Activated CD8-positive, alpha-beta memory T cell treated with anti-CD3 and anti-CD28 coated beads, Interleukin-2, amount 50 U/mL, for 1 hour (primary cell): ENCODE measurements around the gene ANKMY1.
A peak's percentile ranks its signal among the peaks of the same experiment; 100 is the strongest.
"Not testable (repeated sequence)": the region's sequence is repeated elsewhere in the genome, so short reads cannot be mapped to it uniquely, and the experiment has no call there.

Experiments used
- DNase-seq: peaks from one replicate; pipeline ENCODE4 v3.0.0-alpha.2; 2020; ENCODE audit errors: extremely low read depth

ANKMY1 gene

DNA sequence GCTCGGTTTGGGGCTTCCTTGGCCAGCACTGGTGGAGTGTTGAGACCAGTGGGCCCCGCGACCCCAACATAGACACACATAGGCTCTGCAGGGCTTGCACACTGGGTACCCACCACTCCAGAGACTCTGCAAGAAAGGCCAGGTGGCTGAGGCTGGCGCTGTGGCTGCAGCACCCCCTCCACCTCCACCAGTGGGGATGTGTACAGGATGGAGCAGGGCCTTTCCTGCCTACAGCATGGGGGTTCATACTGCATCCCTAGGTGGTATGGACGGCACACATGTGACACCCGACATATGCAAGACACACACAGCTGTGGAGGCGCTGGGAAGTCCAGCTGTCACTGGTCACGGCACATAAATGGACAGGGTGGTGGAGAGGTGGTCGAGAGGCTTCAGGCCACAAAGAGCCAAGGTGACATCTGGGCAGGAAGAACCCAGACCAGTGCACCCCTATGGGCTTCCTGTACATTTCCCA, 11.8 kb upstream of the ANKMY1 start:
- DNase-seq = no peak

DNA sequence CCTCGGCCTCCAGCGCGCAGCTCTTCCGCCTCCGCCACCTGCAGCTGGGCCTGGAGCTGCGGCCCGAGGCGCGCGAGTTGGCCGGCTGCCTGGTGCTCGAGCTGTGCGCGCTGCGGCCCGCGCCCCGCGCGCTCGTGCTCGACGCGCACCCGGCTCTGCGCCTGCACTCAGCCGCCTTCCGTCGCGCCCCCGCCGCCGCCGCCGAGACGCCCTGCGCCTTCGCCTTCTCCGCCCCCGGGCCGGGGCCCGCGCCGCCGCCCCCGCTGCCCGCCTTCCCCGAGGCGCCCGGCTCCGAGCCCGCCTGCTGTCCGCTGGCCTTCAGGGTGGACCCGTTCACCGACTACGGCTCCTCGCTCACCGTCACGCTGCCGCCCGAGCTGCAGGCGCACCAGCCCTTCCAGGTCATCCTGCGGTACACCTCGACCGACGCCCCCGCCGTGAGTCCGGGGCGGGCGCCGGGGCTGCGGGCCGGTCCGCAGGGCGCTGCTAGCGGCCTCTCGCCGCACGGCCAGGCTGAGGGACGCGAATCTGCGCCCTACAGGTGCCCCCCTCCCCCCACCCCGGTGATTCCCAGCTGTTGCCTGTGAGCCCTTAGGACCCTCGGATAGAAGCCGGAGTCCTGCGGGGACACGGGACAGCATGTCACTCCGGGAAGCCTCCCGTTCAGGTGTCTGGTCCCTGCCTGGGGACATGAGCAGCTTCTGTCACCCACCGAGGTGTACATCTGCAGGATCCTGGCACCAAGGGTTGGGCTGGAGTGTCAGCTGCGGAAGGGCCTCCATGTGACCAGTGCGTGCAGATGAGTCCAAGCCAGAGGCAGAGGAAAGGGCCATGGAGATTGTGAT, 11.1 kb upstream of the ANKMY1 start:
- no peak for DNase-seq

DNA sequence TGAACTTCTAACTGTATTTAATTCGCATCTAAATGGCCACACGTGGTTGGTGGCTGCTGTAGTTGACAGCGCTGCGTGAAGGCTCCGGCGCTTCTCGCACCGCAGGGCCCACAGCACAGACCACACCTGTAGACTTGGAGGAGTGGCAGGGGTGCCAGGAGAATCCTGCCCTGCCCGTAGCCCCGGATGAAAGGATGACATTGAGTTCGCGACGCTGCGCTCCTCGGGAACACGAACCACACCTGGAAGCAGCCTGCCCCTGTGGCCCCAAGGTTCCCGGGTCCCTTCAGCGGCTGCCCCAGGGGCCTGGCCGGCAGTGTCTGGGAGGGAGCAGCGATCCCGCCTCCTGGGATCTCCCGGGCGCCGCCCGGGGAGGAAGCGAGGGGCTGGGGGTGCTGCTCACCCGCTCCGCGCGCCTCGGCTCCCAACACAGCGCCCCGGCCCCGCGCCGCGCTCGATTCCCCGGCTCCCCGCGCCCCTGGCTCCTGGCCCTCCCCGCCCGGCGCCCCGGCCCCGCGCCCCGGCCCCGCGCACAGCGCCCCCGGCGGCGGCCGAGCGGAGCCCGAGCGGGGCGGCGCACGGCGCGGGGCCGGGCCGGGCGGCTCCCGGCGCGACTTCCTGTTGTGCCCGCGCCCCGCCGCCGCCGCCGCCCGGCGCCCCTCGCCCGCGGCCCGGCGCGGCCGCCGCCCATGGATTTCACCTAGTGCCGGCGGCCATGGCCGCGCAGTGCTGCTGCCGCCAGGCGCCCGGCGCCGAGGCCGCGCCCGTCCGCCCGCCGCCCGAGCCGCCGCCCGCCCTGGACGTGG, 10.3 kb upstream of the ANKMY1 start, which contains the start of gene RNPEPL1:
RNPEPL1 (plus strand) TSS at position 613 of the 806 bp plus-strand sequence; CDS start at position 716, 103 bp downstream.
- no peak for DNase-seq

DNA sequence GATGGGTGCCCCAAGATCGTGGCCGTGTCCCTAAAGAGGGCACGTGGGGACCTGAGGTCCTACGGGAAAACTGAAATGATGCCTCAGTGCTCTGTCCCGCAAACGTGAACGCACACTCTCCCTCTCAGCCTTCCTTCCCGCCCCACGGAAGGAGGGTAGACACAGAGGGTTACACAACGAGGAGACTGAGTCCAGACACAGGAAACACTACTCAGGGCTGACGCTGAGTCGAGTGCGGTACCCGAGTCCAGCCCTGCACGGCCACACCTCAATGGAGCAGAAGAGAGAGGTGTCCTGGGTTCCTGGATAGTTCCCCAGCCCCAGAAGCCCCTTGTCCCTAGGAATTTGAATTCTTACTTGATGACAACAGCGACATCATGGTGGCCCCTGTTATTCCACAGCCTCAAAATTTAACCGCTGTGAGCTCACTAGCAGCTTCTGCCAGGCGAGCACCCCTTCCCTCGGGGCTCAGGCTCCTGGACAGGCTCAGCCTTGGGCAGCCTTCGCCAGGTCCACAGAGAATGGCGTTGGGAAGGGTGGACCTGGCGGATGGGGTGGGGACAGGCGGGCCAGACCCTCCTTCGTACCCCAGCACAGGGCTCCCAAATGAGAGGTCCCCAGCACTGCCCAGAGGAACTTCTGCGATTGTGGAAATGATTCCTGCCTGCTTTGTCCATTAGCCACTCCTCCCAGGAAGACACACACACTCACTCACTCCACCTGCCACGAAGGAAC, 9.5 kb upstream of the ANKMY1 start:
- DNase-seq = no peak

DNA sequence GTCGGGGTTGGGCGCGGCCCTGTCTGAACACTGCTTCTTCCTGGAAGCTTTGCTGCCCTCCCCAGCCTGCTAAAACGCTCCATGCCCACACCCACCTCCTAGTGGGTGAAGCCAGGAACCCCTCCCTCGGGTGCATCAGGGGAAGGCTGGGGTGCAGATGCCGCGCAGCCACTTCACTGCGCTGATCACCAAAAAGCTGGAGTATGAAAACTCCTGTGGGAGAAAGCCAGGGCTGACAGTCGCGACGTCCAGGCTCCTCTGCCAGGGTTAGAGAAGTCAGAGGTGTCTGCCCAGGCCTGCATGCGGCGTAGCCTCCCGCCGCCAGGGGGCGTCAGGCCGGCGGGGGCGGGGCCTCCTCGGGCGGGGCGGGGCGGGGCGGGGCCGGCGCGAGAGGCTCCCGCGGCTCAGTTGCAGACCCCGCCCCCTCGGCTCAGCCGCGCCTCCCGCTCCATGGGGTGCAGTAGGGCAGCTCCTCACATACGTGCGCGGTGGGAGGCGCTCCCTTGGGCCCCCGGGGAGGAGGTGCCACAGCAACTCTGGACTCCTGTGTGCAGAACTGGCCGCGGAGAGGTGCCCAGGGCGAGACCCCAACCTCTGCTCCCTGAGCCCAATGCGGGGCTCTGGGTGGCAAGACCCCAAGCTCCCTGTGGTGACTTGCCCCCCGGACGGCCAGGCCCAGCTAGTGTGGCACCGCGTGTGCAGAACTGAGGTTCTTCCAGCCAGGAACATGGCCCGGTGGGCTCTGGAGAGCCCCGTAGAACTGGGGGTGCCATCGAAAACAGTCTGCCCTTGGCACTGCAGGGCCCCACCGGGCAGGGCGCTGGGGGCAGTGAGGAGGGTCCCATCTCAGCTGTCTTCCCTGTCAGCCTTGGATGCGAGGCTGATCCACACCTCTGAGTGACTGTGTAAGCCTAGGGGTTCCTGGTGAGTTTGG, 8.7 kb upstream of the ANKMY1 start:
- peak; percentile 87 for DNase-seq

DNA sequence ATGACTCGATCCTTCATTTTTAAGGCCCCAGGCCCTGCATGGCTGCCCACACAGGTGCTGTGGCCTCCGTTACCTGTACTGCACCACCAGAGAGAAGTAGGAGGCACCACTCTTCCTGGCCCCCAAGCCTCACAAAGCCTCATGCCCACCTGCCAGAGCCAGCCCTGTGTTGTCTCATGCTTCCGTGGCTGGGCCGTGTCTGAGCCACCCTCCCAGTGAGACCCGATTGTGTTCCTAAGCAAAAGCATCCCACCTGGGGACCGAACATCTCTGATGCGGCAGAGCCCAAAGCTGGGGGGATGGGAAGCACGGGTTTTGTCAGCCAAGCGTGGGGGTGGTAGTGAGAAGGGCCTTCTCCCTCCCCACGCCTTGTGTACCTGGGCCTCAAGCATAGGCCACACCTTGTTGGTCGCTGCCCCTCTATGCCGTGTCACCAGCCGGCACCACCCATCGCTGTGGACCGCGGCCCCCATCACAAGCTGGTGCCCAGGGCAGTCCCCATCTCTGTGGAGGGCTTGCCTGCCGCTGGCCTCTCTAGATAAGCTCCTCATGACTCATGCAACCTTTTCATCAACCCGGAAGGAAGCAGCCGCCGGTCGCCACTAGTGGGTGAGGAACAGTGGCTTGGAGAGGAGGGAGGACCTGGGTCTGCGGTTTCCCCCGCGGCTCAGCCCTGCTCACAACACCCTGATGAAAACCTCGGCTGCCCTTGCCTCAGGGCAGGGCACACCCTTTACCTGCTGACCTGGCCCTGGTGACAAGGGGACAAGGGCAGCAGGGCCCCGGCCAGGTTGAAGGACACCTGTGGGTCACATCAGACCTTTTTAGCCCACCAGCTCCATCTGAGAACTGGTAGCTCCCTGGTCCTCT, 7.8 kb upstream of the ANKMY1 start:
- peak; percentile 89 for DNase-seq

DNA sequence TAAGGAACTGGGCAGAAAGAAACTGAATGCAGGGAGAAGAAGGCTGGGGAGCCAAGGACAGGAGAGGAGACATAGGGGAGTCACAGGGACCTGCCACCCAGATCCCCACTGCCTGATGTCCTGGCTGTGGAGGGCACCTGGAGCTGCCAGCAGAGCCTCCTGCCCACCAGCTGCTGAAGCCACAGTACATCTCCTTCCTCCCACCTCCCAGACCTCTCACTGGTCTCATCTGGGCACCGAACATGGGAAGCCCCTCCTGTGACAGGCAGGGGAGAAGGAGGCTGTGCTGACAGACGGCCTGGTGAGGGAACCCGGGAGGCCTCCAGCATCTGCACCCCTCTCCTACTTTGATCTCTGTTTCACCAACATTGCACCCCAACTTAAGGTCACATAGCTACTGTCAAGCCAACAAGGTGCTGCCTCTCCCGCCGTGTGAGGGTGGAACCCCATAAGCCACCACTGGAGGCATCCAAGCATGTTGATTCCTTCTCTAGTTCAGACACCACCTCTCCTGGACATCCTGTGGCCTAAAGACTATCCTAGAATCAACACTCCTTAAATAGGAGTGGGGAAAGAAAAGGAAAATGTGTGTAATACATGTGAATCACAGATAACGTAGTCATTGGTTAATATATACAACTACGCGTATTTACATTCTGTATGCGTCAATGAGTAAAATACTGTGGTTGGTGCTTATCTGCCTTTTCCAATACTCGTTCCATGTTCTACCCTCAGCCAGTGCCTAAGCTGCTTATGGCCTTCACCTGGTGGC, 7.0 kb upstream of the ANKMY1 start:
- no peak for DNase-seq

DNA sequence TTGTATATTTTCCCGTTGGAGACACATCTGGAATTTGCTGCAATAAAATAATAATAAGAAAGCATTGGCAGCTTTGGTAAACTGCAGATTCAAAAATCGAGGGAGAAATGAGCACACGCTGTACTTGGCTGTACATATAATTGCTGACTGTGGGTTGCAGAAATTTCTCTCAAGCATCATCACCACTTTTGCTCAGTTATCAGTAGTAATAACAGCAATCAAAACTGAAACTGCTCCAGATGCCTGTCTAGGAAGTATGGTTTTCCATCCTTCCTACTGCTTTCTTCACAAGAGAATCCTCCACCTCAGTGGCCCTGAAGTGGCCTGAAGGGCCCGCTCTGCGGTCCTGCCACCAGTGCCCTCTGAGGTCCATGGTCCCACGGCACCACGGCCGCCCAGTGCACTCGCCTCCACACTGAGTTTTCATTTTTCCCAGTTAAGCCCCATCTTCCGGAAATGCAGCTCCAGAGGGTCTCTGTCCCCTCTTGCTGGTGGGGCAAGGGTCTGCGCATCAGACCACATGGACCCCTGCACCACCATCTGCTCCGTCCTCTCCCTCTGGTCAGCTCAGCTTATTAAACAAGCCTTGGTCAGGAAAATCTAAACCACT, 6.3 kb upstream of the ANKMY1 start:
- no peak for DNase-seq

DNA sequence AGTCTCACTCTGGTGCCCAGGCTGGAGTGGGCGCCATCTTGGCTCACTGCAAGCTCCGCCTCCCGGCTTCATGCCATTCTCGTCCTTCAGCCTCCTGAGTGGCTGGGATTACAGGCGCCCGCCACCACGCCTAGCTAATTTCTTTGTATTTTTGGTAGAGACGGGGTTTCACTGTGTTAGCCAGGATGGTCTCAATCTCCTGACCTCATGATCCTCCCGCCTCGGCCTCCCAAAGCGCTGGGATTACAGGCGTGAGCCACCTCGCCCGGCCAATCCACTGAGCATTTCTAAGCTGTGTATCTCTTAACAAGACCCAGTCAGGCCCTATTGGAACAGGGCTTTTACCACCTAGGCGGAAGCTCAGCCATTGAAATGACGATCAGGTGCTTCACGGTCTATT, 5.4 kb upstream of the ANKMY1 start:
- DNase-seq = not testable (repeated sequence)

DNA sequence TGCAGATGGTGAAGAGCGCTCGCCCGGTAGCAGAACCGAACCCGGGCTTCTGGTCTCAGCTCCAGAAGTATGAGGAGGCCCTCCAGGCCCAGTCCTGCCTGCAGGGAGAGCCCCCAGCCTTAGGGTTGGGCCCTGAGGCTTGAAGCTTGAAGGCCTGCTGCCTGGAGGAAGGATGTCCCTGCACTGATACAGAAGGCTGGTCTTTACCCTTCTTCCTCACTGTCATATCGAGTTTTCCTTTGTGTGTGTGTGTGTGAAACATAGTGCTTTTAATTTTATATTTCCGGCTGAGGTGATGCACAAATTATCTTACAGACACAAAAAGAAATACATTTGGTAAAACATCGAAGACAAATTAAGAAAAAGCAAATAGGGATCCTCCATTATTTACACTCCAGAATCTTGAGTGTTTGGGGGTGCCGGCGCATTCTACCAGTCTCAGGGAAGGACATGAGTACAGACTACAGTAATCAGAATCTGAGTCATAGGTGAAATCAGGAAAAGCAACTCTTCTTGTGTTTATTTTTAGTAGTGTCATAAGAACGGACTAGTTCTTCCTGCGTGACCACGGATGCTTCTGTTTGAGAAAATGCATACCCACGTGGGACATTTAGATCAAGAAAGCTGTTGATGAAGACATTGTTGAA, 3.7 kb upstream of the ANKMY1 start:
- DNase-seq = no peak

DNA sequence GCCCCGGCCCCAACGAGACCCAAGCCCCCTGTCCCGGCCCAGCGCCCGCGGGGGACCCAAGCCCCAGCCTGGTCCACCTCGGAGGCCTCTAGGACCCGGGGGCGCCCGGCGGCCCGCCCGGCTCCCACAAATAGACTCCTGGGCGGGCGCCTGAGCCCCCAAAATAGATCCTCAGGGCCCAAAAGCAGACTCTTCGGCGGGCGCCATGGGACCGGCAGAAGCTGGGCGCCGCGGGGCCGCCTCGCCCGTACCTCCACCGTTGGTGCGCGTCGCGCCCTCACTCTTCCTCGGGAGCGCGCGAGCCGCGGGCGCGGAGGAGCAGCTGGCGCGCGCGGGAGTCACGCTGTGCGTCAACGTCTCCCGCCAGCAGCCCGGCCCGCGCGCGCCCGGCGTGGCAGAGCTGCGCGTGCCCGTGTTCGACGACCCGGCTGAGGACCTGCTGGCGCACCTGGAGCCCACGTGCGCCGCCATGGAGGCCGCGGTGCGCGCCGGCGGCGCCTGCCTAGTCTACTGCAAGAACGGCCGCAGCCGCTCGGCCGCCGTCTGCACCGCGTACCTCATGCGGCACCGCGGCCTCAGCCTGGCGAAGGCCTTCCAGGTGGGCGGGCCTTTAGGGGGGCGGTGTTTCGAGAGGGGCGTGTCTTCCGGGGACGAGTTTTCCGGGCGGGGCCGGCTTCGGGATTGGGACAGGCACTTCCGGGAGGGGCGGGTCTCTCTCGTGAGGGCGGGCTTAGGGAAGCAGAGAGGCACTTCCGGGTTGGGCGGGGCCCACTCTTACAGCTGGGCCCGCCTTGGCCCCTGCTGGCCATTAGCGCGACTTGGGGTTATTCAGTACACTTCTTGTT, 2.9 kb upstream of the ANKMY1 start:
- peak; percentile 98 for DNase-seq

DNA sequence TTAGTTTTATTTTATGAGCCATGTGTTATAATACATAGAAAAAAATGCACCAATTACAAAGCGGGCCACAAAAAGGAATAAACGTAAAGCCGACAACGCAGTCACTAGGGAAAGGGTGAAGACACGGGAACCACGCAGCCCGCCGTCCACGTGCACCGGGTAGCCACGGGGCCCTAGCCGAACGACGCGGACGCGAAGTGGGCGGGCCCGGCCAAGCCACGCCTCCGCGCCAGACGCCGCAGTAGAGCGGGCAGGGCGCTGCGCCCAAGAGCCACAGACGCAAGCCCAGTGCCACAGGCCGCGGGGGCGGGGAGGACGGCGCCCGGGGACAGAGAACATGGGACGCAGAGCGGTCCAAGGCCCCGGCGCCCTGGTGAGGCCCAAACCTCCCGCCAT, 2.3 kb upstream of the ANKMY1 start, which contains the start of gene DUSP28:
DUSP28 (plus strand) TSS at position 274 of the 396 bp plus-strand sequence. CDS start 328 bp downstream, outside the sequence.
- no peak for DNase-seq

DNA sequence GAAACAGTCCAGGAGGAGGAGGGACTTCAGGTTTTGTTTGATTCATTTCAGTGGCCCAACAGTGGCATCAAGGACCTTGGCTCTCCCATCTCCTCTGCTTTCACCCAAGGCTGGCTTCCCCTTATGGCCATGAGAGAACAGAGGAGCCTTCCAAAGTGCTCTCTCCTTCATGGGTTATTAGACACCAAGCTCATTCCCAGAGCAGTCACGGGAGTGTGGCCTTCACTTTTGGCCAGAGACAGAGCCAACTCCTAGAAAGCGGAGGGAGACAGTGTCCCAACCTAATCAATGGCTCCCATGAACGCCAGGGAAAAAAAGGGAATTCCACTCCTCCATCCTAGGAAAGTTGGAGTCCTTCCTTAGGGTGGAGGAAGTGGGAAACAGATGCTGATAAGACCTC, 1.5 kb upstream of the ANKMY1 start:
- no peak for DNase-seq

DNA sequence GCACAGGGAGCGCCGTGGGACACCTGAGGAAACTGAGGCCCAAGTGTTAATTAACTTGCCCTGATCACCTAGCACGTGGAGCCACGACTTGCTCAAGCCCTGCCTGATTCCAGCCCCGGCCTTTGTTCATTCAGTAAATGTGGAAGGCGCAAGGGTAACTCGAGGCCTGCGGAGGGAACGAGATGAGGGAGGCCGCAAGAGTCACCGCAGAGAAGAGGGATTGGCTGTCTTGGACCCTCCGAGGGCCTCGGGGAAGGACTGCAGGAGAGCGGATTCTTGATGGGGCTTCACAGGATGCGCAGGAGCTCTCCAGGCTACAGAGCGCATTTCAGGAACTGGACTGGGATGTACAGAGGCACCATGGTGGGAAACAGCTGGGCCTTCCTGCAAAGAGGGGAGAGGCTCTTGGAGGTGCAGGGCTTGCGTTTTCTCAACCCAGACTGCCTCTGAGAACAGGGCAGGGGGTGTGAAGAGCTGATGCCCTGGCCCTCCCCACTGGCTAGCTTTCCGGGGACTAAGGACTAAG, 511 bp upstream of the ANKMY1 start:
- DNase-seq = no peak

DNA sequence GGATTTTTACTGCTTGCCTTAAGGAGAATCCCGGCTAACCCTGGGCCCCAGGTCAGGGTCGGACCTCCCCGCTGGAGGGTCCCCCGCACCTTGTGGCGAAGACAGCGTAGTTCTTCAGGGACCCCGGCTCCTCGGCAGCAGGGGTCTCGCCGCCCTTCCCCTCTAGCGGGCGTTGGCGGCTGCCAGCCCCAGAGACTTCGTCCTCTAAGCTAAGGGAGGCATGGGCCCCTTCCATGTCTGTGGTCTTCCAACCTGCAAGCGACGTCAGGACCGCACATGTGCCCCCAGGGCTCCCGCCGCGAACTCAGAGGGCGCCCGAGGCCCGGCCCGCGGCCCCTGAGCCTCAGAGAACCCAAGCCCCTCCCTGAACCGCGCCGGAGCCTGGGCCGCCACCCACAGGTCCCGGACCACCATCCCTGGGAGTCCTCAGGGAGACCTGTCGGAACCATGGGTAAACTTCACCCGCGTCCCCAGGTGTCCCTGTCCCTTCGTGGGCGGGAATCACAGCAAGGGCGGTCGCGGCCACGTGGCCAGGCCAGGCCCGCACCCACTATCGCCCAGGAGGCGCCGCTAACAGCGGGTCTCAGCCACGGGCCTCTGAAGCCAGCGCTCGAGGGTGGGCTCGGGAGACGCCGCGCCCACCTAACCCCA, 562 bp downstream of the ANKMY1 start:
- no peak for DNase-seq

DNA sequence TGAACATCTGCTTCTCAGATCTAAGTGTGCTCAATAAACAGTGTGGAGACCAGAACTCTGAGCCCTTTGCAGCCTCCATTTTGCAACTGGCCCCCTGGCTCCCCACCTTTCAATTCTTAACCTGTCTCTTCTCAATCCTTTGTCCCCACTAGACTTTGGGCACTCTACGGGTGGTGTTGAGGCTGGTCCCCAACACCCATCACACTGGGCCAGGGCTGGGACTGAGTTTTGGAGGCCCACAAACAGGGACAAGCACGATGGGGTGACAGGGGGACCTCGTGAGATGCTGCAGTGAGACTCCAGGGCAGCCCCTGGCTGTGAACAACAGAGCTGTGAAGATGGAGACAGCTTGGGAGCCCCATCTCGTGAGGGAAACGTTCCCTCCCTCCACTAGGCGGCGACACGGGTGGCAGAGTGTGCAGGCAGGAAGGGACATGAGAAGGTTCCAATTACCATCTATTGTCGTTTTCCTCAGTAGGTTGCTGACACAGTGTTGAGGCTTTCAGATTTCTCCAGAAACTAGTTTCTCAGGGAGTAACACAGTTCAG, 1.2 kb downstream of the ANKMY1 start:
- no peak for DNase-seq
